ENCODE data around the gene MCUR1. TPM values are rescaled to one million over a fixed set of nuclear protein-coding genes. Genes with fewer than 3 reads are reported as not detected.

The MCUR1 gene
- total RNA-seq, 1 donor from 2014 or later, result 31.7 TPM

DNA sequence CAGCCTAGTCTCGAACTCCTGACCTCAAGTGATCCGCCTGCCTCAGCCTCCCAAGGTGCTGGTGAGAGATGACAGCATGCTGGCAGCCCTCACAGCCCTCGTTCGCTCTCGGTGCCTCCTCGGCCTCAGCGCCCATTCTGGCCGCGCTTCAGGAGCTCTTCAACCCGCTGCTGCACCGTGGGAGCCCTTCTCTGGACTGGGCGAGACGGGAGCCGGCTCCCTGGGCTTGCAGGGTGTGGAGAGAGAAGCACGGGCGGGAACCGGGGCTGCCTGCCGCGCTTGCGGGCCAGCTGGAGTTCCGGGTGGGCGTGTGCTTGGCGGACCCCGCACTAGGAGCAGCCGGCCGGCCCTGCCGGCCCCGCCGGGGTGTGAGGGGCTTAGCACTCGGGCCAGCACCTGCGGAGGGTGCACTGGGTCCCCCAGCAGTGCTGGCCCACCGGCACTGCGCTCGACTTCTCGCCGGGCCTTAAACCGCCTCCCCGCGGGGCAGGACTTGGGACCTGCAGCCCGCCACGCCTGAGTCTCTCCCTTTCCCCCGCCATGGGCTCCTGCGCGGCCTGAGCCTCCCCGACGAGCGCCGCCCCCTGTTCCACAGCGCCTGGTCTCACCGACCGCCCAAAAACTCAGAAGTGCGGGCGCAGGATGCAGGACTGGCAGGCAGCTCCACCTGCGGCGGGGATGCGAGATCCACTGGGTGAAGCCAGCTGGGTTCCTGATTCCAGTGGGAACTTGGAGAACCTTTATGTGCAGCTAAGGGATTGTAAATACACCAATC is 71.2 kb downstream of the MCUR1 start:
- Mint-ChIP-seq H3K36me3 (ENCODE audit: low read depth) (no peaks in the 10 kb centered on the region), H3K9me3 (ENCODE audit: low read depth) (no peaks in the 10 kb centered on the region), H3K27me3 (ENCODE audit: low read depth) (no peaks in the 10 kb centered on the region), H3K4me1 (ENCODE audit: low read depth) (no peaks in the 10 kb centered on the region), H3K27ac (ENCODE audit: unreplicated experiment) (no peak overlapping the region), H3K4me3 (ENCODE audit: unreplicated experiment) (no peak overlapping the region)
- DNase-seq (ENCODE audit: low spot score), result peak; percentile 92
- TF ChIP-seq, protein P1, sequence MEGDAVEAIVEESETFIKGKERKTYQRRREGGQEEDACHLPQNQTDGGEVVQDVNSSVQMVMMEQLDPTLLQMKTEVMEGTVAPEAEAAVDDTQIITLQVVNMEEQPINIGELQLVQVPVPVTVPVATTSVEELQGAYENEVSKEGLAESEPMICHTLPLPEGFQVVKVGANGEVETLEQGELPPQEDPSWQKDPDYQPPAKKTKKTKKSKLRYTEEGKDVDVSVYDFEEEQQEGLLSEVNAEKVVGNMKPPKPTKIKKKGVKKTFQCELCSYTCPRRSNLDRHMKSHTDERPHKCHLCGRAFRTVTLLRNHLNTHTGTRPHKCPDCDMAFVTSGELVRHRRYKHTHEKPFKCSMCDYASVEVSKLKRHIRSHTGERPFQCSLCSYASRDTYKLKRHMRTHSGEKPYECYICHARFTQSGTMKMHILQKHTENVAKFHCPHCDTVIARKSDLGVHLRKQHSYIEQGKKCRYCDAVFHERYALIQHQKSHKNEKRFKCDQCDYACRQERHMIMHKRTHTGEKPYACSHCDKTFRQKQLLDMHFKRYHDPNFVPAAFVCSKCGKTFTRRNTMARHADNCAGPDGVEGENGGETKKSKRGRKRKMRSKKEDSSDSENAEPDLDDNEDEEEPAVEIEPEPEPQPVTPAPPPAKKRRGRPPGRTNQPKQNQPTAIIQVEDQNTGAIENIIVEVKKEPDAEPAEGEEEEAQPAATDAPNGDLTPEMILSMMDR (IDR thresholded peaks at IDR 0.05), result no peak

DNA sequence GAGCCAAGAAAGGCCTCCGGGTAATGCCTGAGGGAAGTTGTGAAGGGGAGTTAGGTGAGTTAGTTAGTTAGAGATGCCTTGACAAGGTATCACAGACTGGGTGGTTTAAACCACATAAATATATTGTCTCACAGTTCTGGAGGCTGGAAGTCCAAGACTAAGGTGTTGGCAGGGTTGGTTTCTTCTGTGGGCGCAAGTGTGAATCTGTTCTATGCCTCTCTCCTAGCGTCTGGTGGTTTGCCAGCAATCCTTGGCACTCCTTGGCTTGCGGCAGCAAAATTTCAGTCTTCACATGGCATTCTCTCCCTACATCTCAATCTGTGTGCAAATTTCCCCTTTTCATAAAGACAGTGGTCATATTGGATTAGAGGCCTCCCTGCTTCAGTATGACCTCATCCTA is 73.0 kb downstream of the MCUR1 start:
- no peaks in the 10 kb centered on the region for H3K36me3 Mint-ChIP-seq (ENCODE audit: low read depth)
- TF ChIP-seq, protein P1 (IDR thresholded peaks at IDR 0.05), result no peak
- DNase-seq (ENCODE audit: low spot score), result no peak
- no peaks in the 10 kb centered on the region for H3K27me3 Mint-ChIP-seq (ENCODE audit: low read depth)
- H3K9me3 Mint-ChIP-seq (ENCODE audit: low read depth), result no peaks in the 10 kb centered on the region
- no peaks in the 10 kb centered on the region for H3K4me1 Mint-ChIP-seq (ENCODE audit: low read depth)
- H3K27ac Mint-ChIP-seq (ENCODE audit: unreplicated experiment), result no peak overlapping the region
- H3K4me3 Mint-ChIP-seq (ENCODE audit: unreplicated experiment), result no peak overlapping the region

Other genes with a start within 250 kb of the MCUR1 start
- 8.0 to 9.6 TPM (median 8.6 TPM) in 3 replicates for gene SIRT5, start 240.0 kb downstream of the MCUR1 start, total RNA-seq
- 49.1 to 60.4 TPM (median 49.3 TPM) in 3 replicates for gene NOL7, start 199.2 kb downstream of the MCUR1 start, total RNA-seq
- gene RANBP9, start 102.7 kb downstream of the MCUR1 start, total RNA-seq, result 53.0 to 72.0 TPM (median 71.8 TPM) in 3 replicates
- gene RNF182, start 110.4 kb upstream of the MCUR1 start, total RNA-seq, result 3.7 to 6.6 TPM (median 5.3 TPM) in 3 replicates